Osteocyte (in vitro differentiated cells): ENCODE results near the gene RAB27A. TPM values are rescaled to one million over a fixed set of nuclear protein-coding genes. Genes with fewer than 3 reads are reported as not detected.

ENCODE experiments used
- DNase-seq: peaks from one replicate; pipeline ENCODE4 v3.0.0; 2021; ENCODE audit warnings: mixed read lengths; ENCODE audit not compliant: unreplicated experiment; ENCODE audit errors: extremely low spot score
- H3K27ac Mint-ChIP-seq: one replicate; pipeline ENCODE4 v1.8.0; 2021; ENCODE audit warnings: mild to moderate bottlenecking, mixed read lengths; ENCODE audit not compliant: unreplicated experiment
- H3K27me3 Mint-ChIP-seq: one replicate; pipeline ENCODE4 v1.8.0; 2021; ENCODE audit warnings: mixed read lengths; ENCODE audit not compliant: unreplicated experiment
- H3K36me3 Mint-ChIP-seq: one replicate; pipeline ENCODE4 v1.8.0; 2021; ENCODE audit warnings: mixed read lengths; ENCODE audit not compliant: unreplicated experiment
- H3K4me1 Mint-ChIP-seq: one replicate; pipeline ENCODE4 v1.8.0; 2021; ENCODE audit warnings: mixed read lengths; ENCODE audit not compliant: unreplicated experiment
- H3K4me3 Mint-ChIP-seq: one replicate; pipeline ENCODE4 v1.8.0; 2021; ENCODE audit warnings: mild to moderate bottlenecking, moderate library complexity, mixed read lengths; ENCODE audit not compliant: unreplicated experiment
- H3K9me3 Mint-ChIP-seq: one replicate; pipeline ENCODE4 v1.8.0; 2021; ENCODE audit warnings: mixed read lengths; ENCODE audit not compliant: unreplicated experiment
- total RNA-seq: library from RNA; stranded (reverse); gene quantifications from 2 replicates; pipeline ENCODE4 v1.2.1, GENCODE V29; 2021
- TF ChIP-seq, protein P1 (sequence below): fragments of 200-600 bp; sonication (generic); IDR thresholded peaks from 2 replicates; pipeline ENCODE4 v1.5.0; 2021; ENCODE audit warnings: antibody characterized with exemption, mild to moderate bottlenecking, moderate library complexity

RAB27A gene
- total RNA-seq, 1 donor from 2014 or later = 12.4 TPM

DNA sequence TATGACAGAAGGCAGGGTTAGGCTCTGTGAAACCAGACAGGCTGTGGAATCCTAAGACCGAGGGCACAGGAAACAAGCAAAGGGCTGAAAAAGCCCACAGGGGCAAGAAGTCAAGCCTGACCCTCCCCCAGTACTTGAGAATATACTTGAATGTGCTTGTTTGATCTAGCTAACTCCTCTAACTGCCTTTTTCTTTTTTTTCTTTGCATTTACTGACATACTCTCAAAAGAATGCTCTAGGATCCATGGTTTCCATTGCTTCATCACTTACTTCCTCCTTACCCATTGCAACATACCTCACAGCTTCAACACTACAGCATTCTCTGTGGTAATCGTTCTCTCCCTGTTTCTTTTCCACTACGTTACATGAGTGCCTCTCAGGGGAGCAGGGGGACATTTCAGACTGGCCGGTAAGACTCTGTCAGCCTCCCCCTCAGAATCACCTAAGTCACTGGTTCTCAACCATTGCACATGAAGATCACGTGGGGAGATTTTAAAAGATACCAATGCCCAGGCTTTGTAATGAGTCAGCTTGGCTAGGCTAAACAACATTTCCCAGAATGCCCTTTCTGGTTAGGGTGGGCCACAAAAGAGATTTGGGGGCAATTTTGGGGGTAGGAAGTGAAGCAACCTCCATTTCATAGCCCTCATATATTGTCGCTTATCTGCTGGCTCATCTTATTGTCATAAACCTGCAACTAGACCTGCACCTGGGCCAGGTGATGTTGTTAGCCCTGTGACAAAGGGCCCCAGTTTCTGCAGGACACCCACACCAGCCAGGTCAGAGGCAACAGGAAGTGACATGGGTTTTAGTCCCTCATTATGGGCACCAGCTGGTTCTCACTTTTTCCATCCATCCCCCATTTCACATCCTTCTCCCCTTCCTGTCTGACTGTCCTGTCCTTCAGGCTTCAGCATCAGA lies 68.3 kb downstream of the RAB27A start:
- peaks cover 4% of the 10 kb centered on the region for H3K36me3 Mint-ChIP-seq
- no peaks in the 10 kb centered on the region for H3K27me3 Mint-ChIP-seq
- H3K4me1 Mint-ChIP-seq = peaks cover 7% of the 10 kb centered on the region
- no peak for DNase-seq
- H3K27ac Mint-ChIP-seq = peak overlapping the region; percentile 74
- H3K4me3 Mint-ChIP-seq = no peak overlapping the region
- H3K9me3 Mint-ChIP-seq = no peaks in the 10 kb centered on the region
- TF ChIP-seq, protein P1, sequence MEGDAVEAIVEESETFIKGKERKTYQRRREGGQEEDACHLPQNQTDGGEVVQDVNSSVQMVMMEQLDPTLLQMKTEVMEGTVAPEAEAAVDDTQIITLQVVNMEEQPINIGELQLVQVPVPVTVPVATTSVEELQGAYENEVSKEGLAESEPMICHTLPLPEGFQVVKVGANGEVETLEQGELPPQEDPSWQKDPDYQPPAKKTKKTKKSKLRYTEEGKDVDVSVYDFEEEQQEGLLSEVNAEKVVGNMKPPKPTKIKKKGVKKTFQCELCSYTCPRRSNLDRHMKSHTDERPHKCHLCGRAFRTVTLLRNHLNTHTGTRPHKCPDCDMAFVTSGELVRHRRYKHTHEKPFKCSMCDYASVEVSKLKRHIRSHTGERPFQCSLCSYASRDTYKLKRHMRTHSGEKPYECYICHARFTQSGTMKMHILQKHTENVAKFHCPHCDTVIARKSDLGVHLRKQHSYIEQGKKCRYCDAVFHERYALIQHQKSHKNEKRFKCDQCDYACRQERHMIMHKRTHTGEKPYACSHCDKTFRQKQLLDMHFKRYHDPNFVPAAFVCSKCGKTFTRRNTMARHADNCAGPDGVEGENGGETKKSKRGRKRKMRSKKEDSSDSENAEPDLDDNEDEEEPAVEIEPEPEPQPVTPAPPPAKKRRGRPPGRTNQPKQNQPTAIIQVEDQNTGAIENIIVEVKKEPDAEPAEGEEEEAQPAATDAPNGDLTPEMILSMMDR = no peak

- Mint-ChIP-seq H3K4me3 (no peak overlapping the region), H3K27me3 (no peaks in the 10 kb centered on the region), H3K27ac (peak overlapping the region; percentile 66), H3K36me3 (peaks cover 1% of the 10 kb centered on the region), H3K9me3 (no peaks in the 10 kb centered on the region), H3K4me1 (peaks cover 7% of the 10 kb centered on the region)
- TF ChIP-seq, protein P1 = no peak
- DNase-seq = no peak
Observed at GRCh38 chr15:55220606-55221005, 69.0 kb downstream of the RAB27A start.

DNA sequence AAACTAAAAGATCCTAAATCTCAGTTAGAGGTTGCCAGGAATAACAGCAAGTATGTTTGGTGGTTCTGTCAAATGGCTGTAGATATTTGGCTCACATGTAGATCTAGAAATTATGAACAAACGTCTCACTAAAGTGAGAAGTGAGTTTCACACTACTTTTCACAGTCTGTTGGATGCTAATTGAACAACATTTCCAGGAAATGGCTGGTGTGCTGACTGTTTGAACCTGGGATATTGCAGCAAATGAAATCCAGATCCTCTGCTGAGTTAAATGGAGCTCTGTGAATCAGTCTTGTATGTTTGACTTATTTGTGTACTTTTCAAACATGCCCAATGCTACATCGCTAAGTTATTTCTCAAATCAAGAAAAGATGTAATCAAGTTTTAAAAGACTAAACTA lies 71.6 kb downstream of the RAB27A start:
- DNase-seq = no peak
- Mint-ChIP-seq H3K36me3 (no peaks in the 10 kb centered on the region), H3K27ac (no peak overlapping the region), H3K27me3 (no peaks in the 10 kb centered on the region), H3K4me3 (no peak overlapping the region), H3K4me1 (peaks cover 7% of the 10 kb centered on the region), H3K9me3 (no peaks in the 10 kb centered on the region)
- TF ChIP-seq, protein P1 = no peak

GRCh38 chr15:55204464-55204863 lies 85.1 kb downstream of the RAB27A start:
- no peak overlapping the region for H3K27ac Mint-ChIP-seq
- no peaks in the 10 kb centered on the region for H3K9me3 Mint-ChIP-seq
- no peaks in the 10 kb centered on the region for H3K27me3 Mint-ChIP-seq
- no peaks in the 10 kb centered on the region for H3K36me3 Mint-ChIP-seq
- TF ChIP-seq, protein P1 = no peak
- H3K4me1 Mint-ChIP-seq = no peaks in the 10 kb centered on the region
- H3K4me3 Mint-ChIP-seq = no peak overlapping the region
- DNase-seq = no peak

GRCh38 chr15:55202206-55202605 lies 87.4 kb downstream of the RAB27A start:
- TF ChIP-seq, protein P1 = no peak
- Mint-ChIP-seq H3K27ac (no peak overlapping the region), H3K36me3 (no peaks in the 10 kb centered on the region), H3K9me3 (no peaks in the 10 kb centered on the region), H3K27me3 (no peaks in the 10 kb centered on the region), H3K4me3 (no peak overlapping the region), H3K4me1 (peaks cover 2% of the 10 kb centered on the region)
- DNase-seq = no peak
